ENCODE results near the gene TRAP1.
A peak's percentile ranks its signal among the peaks of the same experiment; 100 is the strongest.

TRAP1 gene

GRCh38 chr16:3651461-3652372 is 65.6 kb downstream of the TRAP1 start:
- H3F3A ChIP-seq (ENCODE audit: insufficient read depth), result peaks cover 25% of the 10 kb centered on the region
- H2AFZ ChIP-seq (ENCODE audit: low read depth, low read length, severe bottlenecking), result no peak overlapping the region
- H3K9me2 ChIP-seq (replicated peaks; ENCODE audit: insufficient read depth, low read length), result no peaks in the 10 kb centered on the region
- H3K9me3 ChIP-seq (ENCODE audit: insufficient read depth, low read length), result no peaks in the 10 kb centered on the region
- H3K9ac ChIP-seq (ENCODE audit: low read length), result no peak overlapping the region
- H3K4me3 ChIP-seq (ENCODE audit: insufficient read depth, low read length, poor library complexity, severe bottlenecking), result no peak overlapping the region
- peaks cover 5% of the 10 kb centered on the region; the same call in 1 of the 2 replicates for H3K79me2 ChIP-seq (ENCODE audit: insufficient read depth, low read length)
- TF ChIP-seq EZH2phosphoT487 (conservative IDR thresholded peaks at IDR 0.05; ENCODE audit: low read length), result no peak
- no peak for TF ChIP-seq CTCF (IDR thresholded peaks at IDR 0.05; ENCODE audit: insufficient read depth, low read length, poor library complexity, severe bottlenecking)
- H4K20me1 ChIP-seq (ENCODE audit: low read depth, low read length), result no peaks in the 10 kb centered on the region
- H3K27ac ChIP-seq (ENCODE audit: low read depth, low read length), result peak overlapping the region; percentile 39; the same call in 1 of the 2 replicates
- H3K4me2 ChIP-seq (ENCODE audit: low read depth, low read length, poor library complexity, severe bottlenecking), result no peak overlapping the region
- H3K27me3 ChIP-seq (ENCODE audit: low read length), result no peaks in the 10 kb centered on the region
- H3K36me3 ChIP-seq (ENCODE audit: low read length), result 0 out of 2 replicates have a peak, but pooled peaks cover 2% of the 10 kb centered on the region

GRCh38 chr16:3650631-3651265 is 66.6 kb downstream of the TRAP1 start:
- TF ChIP-seq CTCF (IDR thresholded peaks at IDR 0.05; ENCODE audit: insufficient read depth, low read length, poor library complexity, severe bottlenecking) (no peak), EZH2phosphoT487 (conservative IDR thresholded peaks at IDR 0.05; ENCODE audit: low read length) (no peak)
- Histone ChIP-seq H3K9ac (ENCODE audit: low read length) (no peak overlapping the region), H2AFZ (ENCODE audit: low read depth, low read length, severe bottlenecking) (no peak overlapping the region), H3F3A (ENCODE audit: insufficient read depth) (peaks cover 25% of the 10 kb centered on the region), H3K9me2 (replicated peaks; ENCODE audit: insufficient read depth, low read length) (no peaks in the 10 kb centered on the region), H3K27ac (ENCODE audit: low read depth, low read length) (no peak overlapping the region), H3K9me3 (ENCODE audit: insufficient read depth, low read length) (no peaks in the 10 kb centered on the region), H3K4me2 (ENCODE audit: low read depth, low read length, poor library complexity, severe bottlenecking) (no peak overlapping the region), H3K4me3 (ENCODE audit: insufficient read depth, low read length, poor library complexity, severe bottlenecking) (no peak overlapping the region), H3K27me3 (ENCODE audit: low read length) (no peaks in the 10 kb centered on the region), H4K20me1 (ENCODE audit: low read depth, low read length) (no peaks in the 10 kb centered on the region), H3K36me3 (ENCODE audit: low read length) (0 out of 2 replicates have a peak, but pooled peaks cover 2% of the 10 kb centered on the region), H3K79me2 (ENCODE audit: insufficient read depth, low read length) (peaks cover 5% of the 10 kb centered on the region; the same call in 1 of the 2 replicates)

- Histone ChIP-seq H3K27ac (ENCODE audit: low read depth, low read length) (no peak overlapping the region), H3K79me2 (ENCODE audit: insufficient read depth, low read length) (no peaks in the 10 kb centered on the region), H3K4me2 (ENCODE audit: low read depth, low read length, poor library complexity, severe bottlenecking) (no peak overlapping the region), H4K20me1 (ENCODE audit: low read depth, low read length) (no peaks in the 10 kb centered on the region), H3K9me2 (replicated peaks; ENCODE audit: insufficient read depth, low read length) (no peaks in the 10 kb centered on the region), H3F3A (ENCODE audit: insufficient read depth) (peaks cover 14% of the 10 kb centered on the region), H3K9me3 (ENCODE audit: insufficient read depth, low read length) (no peaks in the 10 kb centered on the region), H3K9ac (ENCODE audit: low read length) (no peak overlapping the region), H3K4me3 (ENCODE audit: insufficient read depth, low read length, poor library complexity, severe bottlenecking) (no peak overlapping the region), H2AFZ (ENCODE audit: low read depth, low read length, severe bottlenecking) (no peak overlapping the region), H3K27me3 (ENCODE audit: low read length) (no peaks in the 10 kb centered on the region), H3K36me3 (ENCODE audit: low read length) (0 out of 2 replicates have a peak, but pooled peaks cover 2% of the 10 kb centered on the region)
- TF ChIP-seq EZH2phosphoT487 (conservative IDR thresholded peaks at IDR 0.05; ENCODE audit: low read length), result no peak
- TF ChIP-seq CTCF (IDR thresholded peaks at IDR 0.05; ENCODE audit: insufficient read depth, low read length, poor library complexity, severe bottlenecking), result no peak
Observed at GRCh38 chr16:3646348-3646920, 70.9 kb downstream of the TRAP1 start.
